H9 (cell line): Measurements from ENCODE around the gene GCNT2. TPM values are rescaled to one million over a fixed set of nuclear protein-coding genes. Genes with fewer than 3 reads are reported as not detected.

ENCODE experiments used
- DNase-seq: peaks from one replicate; pipeline ENCODE4 v3.0.0-alpha.2; 2017
- H2AFZ ChIP-seq: one replicate; pipeline ENCODE4 v1.6.1; 2013; ENCODE audit warnings: mild to moderate bottlenecking, low read length, control low read depth, moderate library complexity
- H2AK5ac ChIP-seq: 2 replicates; pipeline ENCODE4 v1.6.1; 2013; ENCODE audit warnings: low read length, control low read depth, mixed read lengths; ENCODE audit not compliant: insufficient read length
- H2BK120ac ChIP-seq: one replicate; pipeline ENCODE4 v1.6.1; 2013; ENCODE audit warnings: low read depth, mild to moderate bottlenecking, low read length, control low read depth, inconsistent platforms; ENCODE audit not compliant: poor library complexity, severe bottlenecking
- H2BK12ac ChIP-seq: 2 replicates; pipeline ENCODE4 v1.6.1; 2013; ENCODE audit warnings: low read length, control low read depth, mixed read lengths, low read depth; ENCODE audit not compliant: insufficient read length
- H2BK15ac ChIP-seq: 2 replicates; pipeline ENCODE4 v1.6.1; 2013; ENCODE audit warnings: low read depth, low read length, control low read depth
- H2BK20ac ChIP-seq: one replicate; pipeline ENCODE4 v1.6.1; 2013; ENCODE audit warnings: low read depth, mild to moderate bottlenecking, low read length, control low read depth, inconsistent platforms; ENCODE audit not compliant: poor library complexity, severe bottlenecking
- H2BK5ac ChIP-seq: 2 replicates; pipeline ENCODE4 v1.6.1; 2013; ENCODE audit warnings: low read length, control low read depth, mixed read lengths; ENCODE audit not compliant: insufficient read length
- H3K14ac ChIP-seq: 2 replicates; pipeline ENCODE4 v1.6.1; 2013; ENCODE audit warnings: low read length, control low read depth; ENCODE audit not compliant: insufficient read depth
- H3K18ac ChIP-seq: 2 replicates; pipeline ENCODE4 v1.6.1; 2013; ENCODE audit warnings: low read depth, mild to moderate bottlenecking, mixed read lengths, low read length, control low read depth; ENCODE audit not compliant: insufficient read length
- H3K23ac ChIP-seq: 2 replicates; pipeline ENCODE4 v1.6.1; 2013; ENCODE audit warnings: low read length, control low read depth, mixed read lengths, low read depth; ENCODE audit not compliant: insufficient read length
- H3K23me2 ChIP-seq: 2 replicates; pipeline ENCODE4 v1.6.1; 2013; ENCODE audit warnings: low read depth, mild to moderate bottlenecking, mixed read lengths, low read length, control low read depth; ENCODE audit not compliant: insufficient read length, poor library complexity, severe bottlenecking
- H3K27ac ChIP-seq: 2 replicates; pipeline ENCODE4 v1.5.1; 2013; ENCODE audit warnings: low read length, control low read depth, mixed read lengths, low read depth; ENCODE audit not compliant: insufficient read length
- H3K27me3 ChIP-seq: 2 replicates; pipeline ENCODE4 v1.6.1; 2013; ENCODE audit warnings: low read length, control low read depth, inconsistent platforms; ENCODE audit not compliant: insufficient read depth
- H3K4ac ChIP-seq: 2 replicates; pipeline ENCODE4 v1.6.1; 2013; ENCODE audit warnings: low read depth, mild to moderate bottlenecking, control low read depth, inconsistent platforms, low read length, moderate library complexity
- H3K4me1 ChIP-seq: 2 replicates; pipeline ENCODE4 v1.6.1; 2013; ENCODE audit warnings: low read length, control low read depth, inconsistent platforms; ENCODE audit not compliant: insufficient read depth
- H3K4me2 ChIP-seq: 2 replicates; pipeline ENCODE4 v1.6.1; 2013; ENCODE audit warnings: low read length, control low read depth, mixed read lengths; ENCODE audit not compliant: insufficient read length, insufficient read depth
- H3K56ac ChIP-seq: 2 replicates; pipeline ENCODE4 v1.6.1; 2013; ENCODE audit warnings: low read depth, mild to moderate bottlenecking, mixed read lengths, low read length, control low read depth; ENCODE audit not compliant: insufficient read length
- H3K79me1 ChIP-seq: 2 replicates; pipeline ENCODE4 v1.6.1; 2013; ENCODE audit warnings: low read depth, mild to moderate bottlenecking, moderate library complexity, low read length, control low read depth, inconsistent platforms; ENCODE audit not compliant: insufficient read depth, poor library complexity, severe bottlenecking
- H3K79me2 ChIP-seq: 2 replicates; pipeline ENCODE4 v1.6.1; 2013; ENCODE audit warnings: low read length, control low read depth, inconsistent platforms; ENCODE audit not compliant: insufficient read depth
- H3K9ac ChIP-seq: 2 replicates; pipeline ENCODE4 v1.6.1; 2013; ENCODE audit warnings: low read length, control low read depth, mixed read lengths; ENCODE audit not compliant: insufficient read length; ENCODE audit errors: extremely low read depth
- H3K9me3 ChIP-seq: one replicate; pipeline ENCODE4 v1.6.1; 2013; ENCODE audit warnings: low read depth, low read length, inconsistent platforms; ENCODE audit not compliant: control insufficient read depth
- H3T11ph ChIP-seq: one replicate; pipeline ENCODE4 v1.6.1; 2013; ENCODE audit warnings: mild to moderate bottlenecking, low read length, control low read depth, inconsistent platforms
- H4K20me1 ChIP-seq: one replicate; pipeline ENCODE4 v1.6.1; 2013; ENCODE audit not compliant: control insufficient read depth, insufficient read length, insufficient read depth
- H4K5ac ChIP-seq: 2 replicates; pipeline ENCODE4 v1.6.1; 2013; ENCODE audit warnings: low read depth, mild to moderate bottlenecking, mixed read lengths, low read length, control low read depth; ENCODE audit not compliant: insufficient read length
- H4K8ac ChIP-seq: replicated peaks from 2 replicates; pipeline ENCODE4 v1.6.1; 2013; ENCODE audit warnings: low read length, control low read depth, mixed read lengths, low read depth; ENCODE audit not compliant: insufficient read length
- H4K91ac ChIP-seq: 2 replicates; pipeline ENCODE4 v1.6.1; 2013; ENCODE audit warnings: low read depth, mild to moderate bottlenecking, moderate library complexity, mixed read lengths, low read length, control low read depth; ENCODE audit not compliant: insufficient read length
- H3K27ac Mint-ChIP-seq, 3 experiments: 2 replicates in 2 of 3; 3 replicates in 1 of 3; pipeline ENCODE4 v1.8.0; 2020 to 2021; ENCODE audit warnings: mixed read lengths in 3 of 3, mild to moderate bottlenecking in 1 of 3, moderate library complexity in 1 of 3
- H3K27me3 Mint-ChIP-seq: 2 replicates; pipeline ENCODE4 v1.8.0; 2021; ENCODE audit warnings: low read depth, mild to moderate bottlenecking, moderate library complexity, mixed read lengths
- H3K36me3 Mint-ChIP-seq, 3 experiments: 2 replicates in 2 of 3; 3 replicates in 1 of 3; pipeline ENCODE4 v1.8.0; 2020 to 2021; ENCODE audit warnings: low read depth in 3 of 3, mixed read lengths in 3 of 3; ENCODE audit not compliant: insufficient read depth in 1 of 3
- H3K4me1 Mint-ChIP-seq, 2 experiments: 2 replicates each; pipeline ENCODE4 v1.8.0; 2020; ENCODE audit warnings: mixed read lengths in 2 of 2
- H3K4me3 Mint-ChIP-seq, 2 experiments: 2 replicates in 1 of 2; 3 replicates in 1 of 2; pipeline ENCODE4 v1.8.0; 2020 to 2021; ENCODE audit warnings: mild to moderate bottlenecking in 2 of 2, mixed read lengths in 2 of 2, moderate library complexity in 1 of 2
- H3K9me3 Mint-ChIP-seq, 2 experiments: 2 replicates in 1 of 2; 3 replicates in 1 of 2; pipeline ENCODE4 v1.8.0; 2020; ENCODE audit warnings: mild to moderate bottlenecking in 2 of 2, mixed read lengths in 2 of 2, moderate library complexity in 1 of 2
- CTCF ChIP-seq: fragments of 200-600 bp; sonication (generic); conservative IDR thresholded peaks from 3 replicates; pipeline ENCODE4 v1.8.0; 2021; ENCODE audit warnings: antibody characterized with exemption, mild to moderate bottlenecking
- WGBS: extraction: QIAGEN DNeasy Blood & Tissue Kit; methylation state at CpG from one replicate; pipeline ENCODE4 v1.1.7; 2013; ENCODE audit warnings: missing lambda C conversion rate, low lambda C conversion rate, mixed read lengths; ENCODE audit not compliant: insufficient read length; ENCODE audit errors: extremely low coverage; 5-methylcytosine and 5-hydroxymethylcytosine counted together
- total RNA-seq: library from RNA; stranded (reverse); gene quantifications from 2 replicates; pipeline ENCODE4 v1.2.1, GENCODE V29; 2021

Gene GCNT2
- total RNA-seq, 1 experiment from 2014 or later, result 41.7 TPM

GRCh38 chr6:10584607-10585006 lies 63.5 kb downstream of the GCNT2 start:
- H2AFZ ChIP-seq, result no peak overlapping the region
- no peaks in the 10 kb centered on the region; a peak in 1 of 5 replicates for H3K9me3 Mint-ChIP-seq
- peak overlapping the region; percentile 38 to 88; a peak in 4 of 5 replicates for H3K4me3 Mint-ChIP-seq
- no peak overlapping the region for H4K5ac ChIP-seq
- H3K23me2 ChIP-seq, result peaks cover 12% of the 10 kb centered on the region
- no peak overlapping the region for H4K91ac ChIP-seq
- H3K4ac ChIP-seq, result no peak overlapping the region
- DNase-seq, result no peak
- no peak overlapping the region for H3K9ac ChIP-seq
- no peak overlapping the region for H2BK120ac ChIP-seq
- no peak overlapping the region for H4K8ac ChIP-seq
- peak overlapping the region; percentile 96 to 99 (median 99) for H3K27ac Mint-ChIP-seq
- H3K14ac ChIP-seq, result no peak overlapping the region
- peaks cover 35% of the 10 kb centered on the region; the same call in 1 of the 2 replicates for H3K79me2 ChIP-seq
- no peak overlapping the region for H3K4me2 ChIP-seq
- peaks cover 51 to 58% of the 10 kb centered on the region in 2 experiments for H3K4me1 Mint-ChIP-seq
- no peak overlapping the region for H2BK12ac ChIP-seq
- no peak overlapping the region for H2BK15ac ChIP-seq
- H2BK5ac ChIP-seq, result no peak overlapping the region
- H3T11ph ChIP-seq, result no peak overlapping the region
- no peaks in the 10 kb centered on the region for H3K27me3 ChIP-seq
- H3K79me1 ChIP-seq, result no peaks in the 10 kb centered on the region
- H2BK20ac ChIP-seq, result no peak overlapping the region
- no peak for TF ChIP-seq CTCF
- peaks cover 2% of the 10 kb centered on the region for H4K20me1 ChIP-seq
- no peak overlapping the region for H3K56ac ChIP-seq
- H2AK5ac ChIP-seq, result no peak overlapping the region
- WGBS, result no CpG with 5 or more reads among the region's 3 CpGs
- H3K36me3 Mint-ChIP-seq, result peaks cover 0 to 2% (median 0%) of the 10 kb centered on the region in 3 experiments; a peak in 2 of 7 replicates
- peaks cover 42% of the 10 kb centered on the region; the same call in 1 of the 2 replicates for H3K4me1 ChIP-seq
- H3K18ac ChIP-seq, result no peak overlapping the region
- H3K9me3 ChIP-seq, result no peaks in the 10 kb centered on the region
- no peak overlapping the region for H3K23ac ChIP-seq
- H3K27me3 Mint-ChIP-seq, result no peaks in the 10 kb centered on the region
- no peak overlapping the region for H3K27ac ChIP-seq
